Measurements from ENCODE around the gene NOB1. TPM values are rescaled to one million over a fixed set of nuclear protein-coding genes. Genes with fewer than 3 reads are reported as not detected.

Gene NOB1
- total and polyA plus RNA-seq, 9 of the 15 experiments (the other 6 are each of a cell fraction or from before 2014, with no cell fraction given): 42.4 to 148 (median 116) TPM

GRCh38 chr16:69796285-69797118 is 41.8 kb upstream of the NOB1 start (continued):
- TF ChIP-seq KLF10 (CRISPR knock-in tag; IDR thresholded peaks at IDR 0.05): no peak
- no peak for TF ChIP-seq HNRNPUL1 (IDR thresholded peaks at IDR 0.05; ENCODE audit: low read length)
- TF ChIP-seq ZNF184 (CRISPR knock-in tag; IDR thresholded peaks at IDR 0.05): no peak
- no peak for TF ChIP-seq TFAM (CRISPR knock-in tag; conservative IDR thresholded peaks at IDR 0.05)
- no peak for TF ChIP-seq ZNF609 (CRISPR knock-in tag; IDR thresholded peaks at IDR 0.05; ENCODE audit: borderline replicate concordance)
- no peak for TF ChIP-seq PREB (CRISPR knock-in tag; IDR thresholded peaks at IDR 0.05)
- no peak for TF ChIP-seq ZC3H11A (IDR thresholded peaks at IDR 0.05; ENCODE audit: low read depth, low read length)
- no peak for TF ChIP-seq CHCHD3 (CRISPR knock-in tag; IDR thresholded peaks at IDR 0.05)
- TF ChIP-seq NUFIP1 (IDR thresholded peaks at IDR 0.05; ENCODE audit: partially characterized antibody): no peak
- peak; percentile 83 for TF ChIP-seq HDAC2 (IDR thresholded peaks at IDR 0.05)
- TF ChIP-seq, protein P1, sequence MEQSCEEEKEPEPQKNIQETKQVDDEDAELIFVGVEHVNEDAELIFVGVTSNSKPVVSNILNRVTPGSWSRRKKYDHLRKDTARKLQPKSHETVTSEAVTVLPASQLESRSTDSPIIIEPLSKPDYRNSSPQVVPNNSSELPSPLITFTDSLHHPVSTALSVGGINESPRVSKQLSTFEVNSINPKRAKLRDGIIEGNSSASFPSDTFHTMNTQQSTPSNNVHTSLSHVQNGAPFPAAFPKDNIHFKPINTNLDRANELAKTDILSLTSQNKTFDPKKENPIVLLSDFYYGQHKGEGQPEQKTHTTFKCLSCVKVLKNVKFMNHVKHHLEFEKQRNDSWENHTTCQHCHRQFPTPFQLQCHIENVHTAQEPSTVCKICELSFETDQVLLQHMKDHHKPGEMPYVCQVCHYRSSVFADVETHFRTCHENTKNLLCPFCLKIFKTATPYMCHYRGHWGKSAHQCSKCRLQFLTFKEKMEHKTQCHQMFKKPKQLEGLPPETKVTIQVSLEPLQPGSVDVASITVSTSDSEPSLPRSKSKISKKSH (CRISPR knock-in tag; IDR thresholded peaks at IDR 0.05): no peak
- no peak for TF ChIP-seq ZNF175 (CRISPR knock-in tag; IDR thresholded peaks at IDR 0.05; ENCODE audit: low read depth)
- peak; percentile 98 for TF ChIP-seq PRDM10 (IDR thresholded peaks at IDR 0.05; ENCODE audit: partially characterized antibody)
- TF ChIP-seq PRMT5 (CRISPR knock-in tag; IDR thresholded peaks at IDR 0.05): no peak
- no peak for TF ChIP-seq PTTG1 (tag; IDR thresholded peaks at IDR 0.05; ENCODE audit: low read depth)
- peak; percentile 99 for TF ChIP-seq PHF21A (IDR thresholded peaks at IDR 0.05; ENCODE audit: borderline replicate concordance, low read depth)

Measured in K562 (cell line).